GM10266 (cell line): ENCODE data around the gene MRC2.

Experiments
- DNase-seq: peaks from one replicate; pipeline ENCODE4 v3.0.0; 2012; ENCODE audit errors: extremely low spot score
- TF ChIP-seq, protein P1 (sequence below): IDR thresholded peaks from 2 replicates; pipeline ENCODE4 v1.5.1; 2012; ENCODE audit warnings: mild to moderate bottlenecking, low read depth; ENCODE audit not compliant: control insufficient read depth, insufficient read depth; ENCODE audit errors: missing control alignments

Gene MRC2

DNA sequence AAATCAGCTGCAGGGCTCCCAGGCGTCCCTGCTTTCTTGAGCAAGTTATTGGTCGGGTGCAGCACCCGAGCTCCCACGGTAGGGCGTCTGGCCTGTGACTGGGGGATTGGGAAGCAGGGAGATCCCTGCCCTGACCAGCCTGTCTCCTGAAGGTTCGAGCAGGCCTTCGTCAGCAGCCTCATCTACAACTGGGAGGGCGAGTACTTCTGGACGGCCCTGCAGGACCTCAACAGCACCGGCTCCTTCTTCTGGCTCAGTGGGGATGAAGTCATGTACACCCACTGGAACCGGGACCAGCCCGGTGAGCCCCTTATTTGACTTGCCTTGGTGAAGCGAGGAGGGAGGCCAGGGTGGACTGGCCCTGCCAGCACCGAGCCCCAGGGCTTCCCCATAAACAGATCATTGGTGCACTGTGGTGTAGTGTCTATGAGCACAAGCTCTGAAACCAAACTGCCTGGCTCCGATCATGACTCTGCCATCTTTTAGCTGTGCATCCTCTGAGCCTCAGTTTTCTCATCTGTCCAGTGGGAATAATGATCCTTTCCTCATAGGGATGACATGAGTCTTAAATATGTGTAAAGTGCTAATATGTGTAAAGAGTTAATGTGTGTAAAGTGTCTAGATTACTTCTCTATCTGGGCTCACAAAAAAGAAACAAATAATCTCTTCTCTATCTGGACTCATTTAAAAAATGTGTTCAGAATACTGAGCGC lies 48.9 kb downstream of the MRC2 start:
- TF ChIP-seq, protein P1, sequence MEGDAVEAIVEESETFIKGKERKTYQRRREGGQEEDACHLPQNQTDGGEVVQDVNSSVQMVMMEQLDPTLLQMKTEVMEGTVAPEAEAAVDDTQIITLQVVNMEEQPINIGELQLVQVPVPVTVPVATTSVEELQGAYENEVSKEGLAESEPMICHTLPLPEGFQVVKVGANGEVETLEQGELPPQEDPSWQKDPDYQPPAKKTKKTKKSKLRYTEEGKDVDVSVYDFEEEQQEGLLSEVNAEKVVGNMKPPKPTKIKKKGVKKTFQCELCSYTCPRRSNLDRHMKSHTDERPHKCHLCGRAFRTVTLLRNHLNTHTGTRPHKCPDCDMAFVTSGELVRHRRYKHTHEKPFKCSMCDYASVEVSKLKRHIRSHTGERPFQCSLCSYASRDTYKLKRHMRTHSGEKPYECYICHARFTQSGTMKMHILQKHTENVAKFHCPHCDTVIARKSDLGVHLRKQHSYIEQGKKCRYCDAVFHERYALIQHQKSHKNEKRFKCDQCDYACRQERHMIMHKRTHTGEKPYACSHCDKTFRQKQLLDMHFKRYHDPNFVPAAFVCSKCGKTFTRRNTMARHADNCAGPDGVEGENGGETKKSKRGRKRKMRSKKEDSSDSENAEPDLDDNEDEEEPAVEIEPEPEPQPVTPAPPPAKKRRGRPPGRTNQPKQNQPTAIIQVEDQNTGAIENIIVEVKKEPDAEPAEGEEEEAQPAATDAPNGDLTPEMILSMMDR, result no peak
- DNase-seq, result no peak

DNA sequence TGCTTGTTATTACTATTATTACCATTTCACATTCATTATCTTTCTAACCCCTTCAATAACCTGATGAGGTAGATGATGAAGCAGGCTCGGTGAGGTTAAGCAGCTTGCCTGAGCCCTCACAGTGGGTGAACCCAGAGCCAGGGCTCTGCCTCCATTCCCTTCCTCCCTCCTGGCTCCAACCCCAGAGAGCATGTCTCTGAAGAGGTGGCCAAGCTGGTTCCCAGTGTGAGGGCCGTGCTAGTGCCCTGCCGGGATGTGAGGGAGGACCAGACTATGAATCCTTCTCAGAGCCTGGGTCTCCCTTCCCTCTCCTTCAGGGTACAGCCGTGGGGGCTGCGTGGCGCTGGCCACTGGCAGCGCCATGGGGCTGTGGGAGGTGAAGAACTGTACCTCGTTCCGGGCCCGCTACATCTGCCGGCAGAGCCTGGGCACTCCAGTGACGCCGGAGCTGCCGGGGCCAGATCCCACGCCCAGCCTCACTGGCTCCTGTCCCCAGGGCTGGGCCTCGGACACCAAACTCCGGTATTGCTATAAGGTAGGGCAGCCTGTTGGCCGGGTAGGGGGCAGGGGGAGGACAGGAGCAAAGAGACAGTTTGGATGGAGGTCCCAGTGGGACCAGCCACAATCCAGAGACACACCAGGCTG lies 49.6 kb downstream of the MRC2 start:
- DNase-seq, result no peak
- TF ChIP-seq, protein P1, result no peak

DNA sequence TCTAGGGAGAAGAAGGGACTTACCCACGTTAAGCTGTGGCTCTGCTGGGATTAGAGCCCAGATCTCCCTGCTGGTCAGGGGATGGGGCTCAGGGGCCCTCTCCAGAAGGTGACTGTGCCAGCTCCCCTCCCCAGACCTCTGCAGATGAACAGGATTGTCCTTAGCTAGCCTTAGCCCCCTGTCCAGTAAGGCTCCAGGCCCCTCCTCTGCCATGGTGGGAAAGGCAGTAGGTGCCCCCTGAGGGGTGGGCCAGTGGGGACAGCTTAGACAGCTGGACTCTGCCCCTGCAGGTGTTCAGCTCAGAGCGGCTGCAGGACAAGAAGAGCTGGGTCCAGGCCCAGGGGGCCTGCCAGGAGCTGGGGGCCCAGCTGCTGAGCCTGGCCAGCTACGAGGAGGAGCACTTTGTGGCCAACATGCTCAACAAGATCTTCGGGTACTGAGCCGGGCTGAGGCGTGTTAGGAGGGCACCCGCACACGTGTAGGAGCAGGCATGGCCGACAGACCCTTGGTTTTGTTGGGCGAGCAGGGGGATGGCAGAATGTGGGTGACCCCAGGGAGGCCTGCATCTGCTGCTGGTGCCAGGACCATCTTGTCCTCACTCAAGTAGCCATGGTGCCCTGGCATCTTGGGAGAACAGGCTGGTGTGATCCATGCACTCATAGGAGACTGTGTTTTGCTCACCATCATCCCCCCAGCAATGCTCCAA lies 50.9 kb downstream of the MRC2 start:
- TF ChIP-seq, protein P1, result no peak
- DNase-seq, result no peak

DNA sequence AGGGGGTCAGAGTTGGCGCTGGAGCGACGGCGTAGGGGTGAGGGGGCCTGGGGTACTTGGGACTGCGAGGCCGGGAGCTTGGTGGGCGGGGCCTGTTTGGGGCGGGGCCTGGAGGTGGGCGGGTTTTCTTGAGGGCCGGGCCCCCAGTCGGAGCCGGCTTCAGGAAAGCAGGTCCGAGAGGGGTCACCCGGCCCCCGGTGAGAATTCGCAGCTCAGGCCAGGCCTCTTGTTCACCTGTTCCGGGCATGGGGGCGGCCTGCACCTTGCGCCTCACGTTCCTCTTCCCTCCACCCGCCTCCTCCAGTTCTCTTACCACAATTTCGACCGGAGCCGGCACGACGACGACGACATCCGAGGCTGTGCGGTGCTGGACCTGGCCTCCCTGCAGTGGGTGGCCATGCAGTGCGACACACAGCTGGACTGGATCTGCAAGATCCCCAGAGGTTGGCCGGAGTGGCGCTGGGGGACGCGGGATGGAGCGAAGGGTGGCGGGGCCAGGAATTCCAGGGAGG lies 52.5 kb downstream of the MRC2 start:
- TF ChIP-seq, protein P1, result no peak

DNA sequence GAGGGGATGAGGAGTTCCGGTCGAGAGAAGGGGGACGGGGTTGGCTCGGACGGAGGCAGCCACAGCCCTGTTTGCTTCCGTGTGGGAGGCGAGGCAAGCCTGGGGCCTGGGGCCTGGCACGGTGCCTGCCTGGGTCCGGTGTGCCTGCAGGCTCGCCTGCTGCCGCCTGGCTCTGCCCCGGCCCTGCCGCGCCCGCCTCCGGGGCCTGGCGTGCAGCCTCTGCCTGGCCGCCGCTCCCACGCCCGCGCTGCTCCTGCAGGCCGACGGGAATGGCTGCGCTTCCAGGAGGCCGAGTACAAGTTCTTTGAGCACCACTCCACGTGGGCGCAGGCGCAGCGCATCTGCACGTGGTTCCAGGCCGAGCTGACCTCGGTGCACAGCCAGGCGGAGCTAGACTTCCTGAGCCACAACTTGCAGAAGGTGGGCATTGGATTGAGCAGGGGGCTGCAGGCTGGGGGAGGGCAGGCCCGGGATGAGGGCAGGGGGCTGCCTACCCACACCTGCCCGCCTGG lies 53.1 kb downstream of the MRC2 start:
- no peak for DNase-seq
- TF ChIP-seq, protein P1, result no peak

More for the DNA sequence above, 52.5 kb downstream of the MRC2 start:
- no peak for DNase-seq

DNA sequence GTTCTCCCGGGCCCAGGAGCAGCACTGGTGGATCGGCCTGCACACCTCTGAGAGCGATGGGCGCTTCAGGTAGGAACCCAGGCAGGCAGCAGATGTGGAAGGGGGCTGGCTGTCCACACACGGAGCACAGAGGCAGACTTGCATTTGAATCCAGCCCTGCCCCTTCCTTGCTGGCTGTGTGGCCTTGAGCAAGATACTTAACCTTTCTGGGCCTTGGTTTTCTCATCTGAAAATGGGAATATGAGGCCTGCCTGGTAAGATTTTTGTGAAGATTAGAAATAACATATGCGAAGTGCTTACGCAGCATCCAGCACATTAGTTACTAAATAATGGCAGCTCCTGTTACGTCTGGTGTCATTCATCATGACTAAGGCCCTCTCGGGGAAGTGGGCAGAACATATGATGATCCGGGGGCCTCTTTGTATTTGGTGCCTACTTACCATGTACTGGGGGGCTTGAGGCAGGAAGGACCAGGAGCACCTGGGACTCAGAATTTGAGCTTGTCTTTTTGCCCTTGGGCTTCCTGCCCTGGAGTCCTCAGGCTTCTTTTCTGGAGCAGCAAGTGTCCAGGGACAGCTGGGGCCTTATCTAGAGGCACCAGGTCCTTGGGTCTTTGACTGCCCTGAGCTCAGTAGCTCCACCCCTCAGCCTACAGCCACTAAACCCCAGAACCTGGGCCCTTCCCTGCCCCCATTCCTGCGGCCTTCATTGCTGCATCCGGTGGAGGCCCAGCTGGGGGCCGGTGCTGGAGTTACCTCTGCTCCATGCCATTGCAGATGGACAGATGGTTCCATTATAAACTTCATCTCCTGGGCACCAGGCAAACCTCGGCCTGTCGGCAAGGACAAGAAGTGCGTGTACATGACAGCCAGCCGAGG lies 53.8 kb downstream of the MRC2 start:
- TF ChIP-seq, protein P1, result no peak
- DNase-seq, result no peak
